Neural progenitor cell (in vitro differentiated cells): Measurements from ENCODE around the gene BTBD16.

Experiments
- CTCF ChIP-seq: fragments of 200-600 bp; sonication (generic); IDR thresholded peaks from 2 replicates; pipeline ENCODE4 v1.5.1; 2017; ENCODE audit warnings: antibody characterized with exemption, mild to moderate bottlenecking
- EZH2 ChIP-seq: fragments of 200-600 bp; sonication (generic); IDR thresholded peaks from 2 replicates; pipeline ENCODE4 v1.6.1; 2017; ENCODE audit warnings: antibody characterized with exemption, mild to moderate bottlenecking, moderate library complexity
- EZH2phosphoT487 ChIP-seq: fragments of 200-600 bp; sonication (generic); IDR thresholded peaks from 2 replicates; pipeline ENCODE4 v1.6.1; 2017; ENCODE audit warnings: antibody characterized with exemption

GRCh38 chr10:122246830-122247520 is 24.1 kb upstream of the BTBD16 start:
- TF ChIP-seq CTCF, result no peak
- TF ChIP-seq EZH2, result no peak
- TF ChIP-seq EZH2phosphoT487, result no peak
